Activated B cell treated with CpG ODN at 0.5 μM for 24 hours (primary cell): ENCODE data around the gene LMCD1. TPM values are rescaled to one million over a fixed set of nuclear protein-coding genes. Genes with fewer than 3 reads are reported as not detected.

ENCODE experiments used
- ATAC-seq: fragments of 200-7000 bp; cut with Tn5 transposase; one replicate; pipeline ENCODE4 v1.10.0; 2021; ENCODE audit warnings: low read depth, mild to moderate bottlenecking, moderate library complexity
- CTCF ChIA-PET: fragments of 350-600 bp; sonication (Branson Sonifier 250); formaldehyde crosslinking; loops from one replicate; lab custom pipeline; 2021; ENCODE audit warnings: antibody characterized with exemption; lab: Charles Lee
- POLR2A ChIA-PET: fragments of 350-600 bp; sonication (Branson Sonifier 250); formaldehyde crosslinking; loops from one replicate; lab custom pipeline; 2021; ENCODE audit warnings: antibody characterized with exemption; lab: Charles Lee
- DNase-seq: peaks from one replicate; pipeline ENCODE4 v3.0.0; 2022
- H3K27ac Mint-ChIP-seq: one replicate; pipeline ENCODE4 v1.8.0; 2020; ENCODE audit warnings: mixed read lengths
- H3K27me3 Mint-ChIP-seq: one replicate; pipeline ENCODE4 v1.8.0; 2021; ENCODE audit warnings: mixed read lengths
- H3K36me3 Mint-ChIP-seq: one replicate; pipeline ENCODE4 v1.8.0; 2021; ENCODE audit warnings: low read depth, mixed read lengths
- H3K4me1 Mint-ChIP-seq: one replicate; pipeline ENCODE4 v1.8.0; 2021; ENCODE audit warnings: mixed read lengths
- H3K4me3 Mint-ChIP-seq: one replicate; pipeline ENCODE4 v1.8.0; 2020; ENCODE audit warnings: mild to moderate bottlenecking, mixed read lengths
- H3K9me3 Mint-ChIP-seq: one replicate; pipeline ENCODE4 v1.8.0; 2020; ENCODE audit warnings: mixed read lengths
- intact Hi-C: fragments of 100-400 bp; cut with micrococcal nuclease; formaldehyde crosslinking; loops from one replicate; pipeline ENCODE4 v1.15.1; 2024
- total RNA-seq: library from RNA; stranded (reverse); gene quantifications from 2 replicates; pipeline ENCODE4 v1.2.3, GENCODE V29; 2022
- TF ChIP-seq, protein P1 (sequence below): fragments of 200-600 bp; IDR thresholded peaks from one replicate; pipeline ENCODE4 v1.8.0; 2022; ENCODE audit warnings: antibody characterized with exemption, mild to moderate bottlenecking

The LMCD1 gene
- total RNA-seq, 1 donor from 2014 or later = 6.0 TPM

DNA sequence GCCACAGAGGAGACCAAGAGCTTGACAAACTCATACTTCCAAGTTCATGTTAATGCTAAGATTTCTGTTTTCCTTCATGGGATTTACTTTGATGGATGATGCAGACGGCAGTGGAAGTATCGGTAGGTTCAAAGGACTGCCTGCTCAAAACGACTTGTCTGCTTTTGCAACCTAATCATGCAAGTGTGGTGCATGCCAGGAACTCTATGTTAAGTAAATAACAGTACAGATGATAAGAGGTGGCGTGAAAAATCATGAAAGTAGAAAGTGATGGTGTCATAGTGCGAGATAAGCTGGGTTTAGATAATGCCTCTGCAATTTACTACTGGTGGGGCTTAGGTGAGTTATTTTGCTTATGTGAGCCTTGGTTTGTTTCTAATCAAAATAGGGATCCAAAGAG, 14.7 kb upstream of the LMCD1 start:
- intact Hi-C loops = no loop called here
- CTCF ChIA-PET = no interaction called here
- no peak for ATAC-seq
- POLR2A ChIA-PET = no interaction called here
- Mint-ChIP-seq H3K36me3 (no peaks in the 10 kb centered on the region), H3K27me3 (no peaks in the 10 kb centered on the region), H3K27ac (no peak overlapping the region), H3K9me3 (no peaks in the 10 kb centered on the region), H3K4me1 (no peaks in the 10 kb centered on the region), H3K4me3 (no peak overlapping the region)
- no peak for DNase-seq
- TF ChIP-seq, protein P1, sequence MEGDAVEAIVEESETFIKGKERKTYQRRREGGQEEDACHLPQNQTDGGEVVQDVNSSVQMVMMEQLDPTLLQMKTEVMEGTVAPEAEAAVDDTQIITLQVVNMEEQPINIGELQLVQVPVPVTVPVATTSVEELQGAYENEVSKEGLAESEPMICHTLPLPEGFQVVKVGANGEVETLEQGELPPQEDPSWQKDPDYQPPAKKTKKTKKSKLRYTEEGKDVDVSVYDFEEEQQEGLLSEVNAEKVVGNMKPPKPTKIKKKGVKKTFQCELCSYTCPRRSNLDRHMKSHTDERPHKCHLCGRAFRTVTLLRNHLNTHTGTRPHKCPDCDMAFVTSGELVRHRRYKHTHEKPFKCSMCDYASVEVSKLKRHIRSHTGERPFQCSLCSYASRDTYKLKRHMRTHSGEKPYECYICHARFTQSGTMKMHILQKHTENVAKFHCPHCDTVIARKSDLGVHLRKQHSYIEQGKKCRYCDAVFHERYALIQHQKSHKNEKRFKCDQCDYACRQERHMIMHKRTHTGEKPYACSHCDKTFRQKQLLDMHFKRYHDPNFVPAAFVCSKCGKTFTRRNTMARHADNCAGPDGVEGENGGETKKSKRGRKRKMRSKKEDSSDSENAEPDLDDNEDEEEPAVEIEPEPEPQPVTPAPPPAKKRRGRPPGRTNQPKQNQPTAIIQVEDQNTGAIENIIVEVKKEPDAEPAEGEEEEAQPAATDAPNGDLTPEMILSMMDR = no peak

DNA sequence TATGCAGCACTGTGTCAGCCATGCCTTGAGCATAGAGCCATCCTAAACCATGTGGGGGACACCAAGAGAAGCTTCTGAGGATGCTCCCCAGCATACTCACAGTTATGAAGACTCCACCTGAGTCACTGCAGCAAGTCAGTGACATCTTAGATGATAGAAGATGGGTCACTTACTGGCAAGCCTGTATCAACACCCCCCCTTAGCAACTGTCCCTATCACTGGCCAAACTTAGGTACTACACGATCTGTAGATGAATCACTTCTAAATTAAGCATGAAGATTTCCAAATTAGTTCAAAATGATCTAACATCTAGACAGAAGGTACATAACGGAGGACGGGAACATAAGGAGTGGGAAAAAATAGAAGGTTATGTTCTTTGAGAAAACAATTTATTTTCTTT, 13.2 kb upstream of the LMCD1 start:
- Mint-ChIP-seq H3K4me1 (no peaks in the 10 kb centered on the region), H3K36me3 (no peaks in the 10 kb centered on the region), H3K9me3 (no peaks in the 10 kb centered on the region), H3K27me3 (no peaks in the 10 kb centered on the region), H3K27ac (no peak overlapping the region), H3K4me3 (no peak overlapping the region)
- TF ChIP-seq, protein P1 = no peak
- intact Hi-C loops = no loop called here
- ChIA-PET POLR2A (no interaction called here), CTCF (no interaction called here)
- ATAC-seq = no peak
- no peak for DNase-seq

DNA sequence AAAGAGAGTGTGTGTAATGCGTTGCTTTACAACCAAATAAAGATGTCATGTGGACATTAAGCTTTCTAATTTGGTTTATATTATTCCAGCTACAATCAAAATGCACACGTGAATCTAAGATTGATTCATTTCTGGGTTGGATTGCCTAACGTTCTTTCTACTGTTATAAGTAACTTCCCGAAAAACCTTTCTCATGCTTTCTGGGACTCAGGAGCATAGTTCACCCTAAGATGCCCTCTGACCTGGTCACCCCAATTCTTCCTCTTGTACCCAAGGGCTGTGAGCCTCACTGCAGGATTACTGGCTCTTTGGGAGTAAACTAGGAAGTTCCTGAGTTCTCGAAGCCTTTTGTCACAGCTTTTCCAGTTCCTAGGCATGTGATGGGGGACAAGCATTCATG, 12.7 kb upstream of the LMCD1 start:
- DNase-seq (no peak), ATAC-seq (no peak)
- POLR2A ChIA-PET = no interaction called here
- H3K9me3 Mint-ChIP-seq = no peaks in the 10 kb centered on the region
- H3K27ac Mint-ChIP-seq = no peak overlapping the region
- no peaks in the 10 kb centered on the region for H3K36me3 Mint-ChIP-seq
- intact Hi-C loops = no loop called here
- CTCF ChIA-PET = no interaction called here
- TF ChIP-seq, protein P1 = no peak
- H3K4me1 Mint-ChIP-seq = no peaks in the 10 kb centered on the region
- H3K4me3 Mint-ChIP-seq = no peak overlapping the region
- H3K27me3 Mint-ChIP-seq = no peaks in the 10 kb centered on the region

GRCh38 chr3:8489278-8489792, 12.3 kb upstream of the LMCD1 start:
- H3K27me3 Mint-ChIP-seq = no peaks in the 10 kb centered on the region

GRCh38 chr3:8490079-8490552, 11.5 kb upstream of the LMCD1 start:
- Mint-ChIP-seq H3K4me1 (no peaks in the 10 kb centered on the region), H3K36me3 (no peaks in the 10 kb centered on the region), H3K27me3 (no peaks in the 10 kb centered on the region), H3K4me3 (no peak overlapping the region), H3K27ac (no peak overlapping the region), H3K9me3 (no peaks in the 10 kb centered on the region)
- intact Hi-C loops = no loop called here
- DNase-seq = no peak
- TF ChIP-seq, protein P1 = no peak
- no peak for ATAC-seq
- POLR2A ChIA-PET = no interaction called here
- CTCF ChIA-PET = no interaction called here

More at GRCh38 chr3:8489278-8489792, 12.3 kb upstream of the LMCD1 start:
- Mint-ChIP-seq H3K36me3 (no peaks in the 10 kb centered on the region), H3K4me1 (no peaks in the 10 kb centered on the region), H3K9me3 (no peaks in the 10 kb centered on the region), H3K27ac (no peak overlapping the region), H3K4me3 (no peak overlapping the region)
- DNase-seq (no peak), ATAC-seq (no peak)
- POLR2A ChIA-PET = no interaction called here
- CTCF ChIA-PET = no interaction called here
- intact Hi-C loops = no loop called here
- TF ChIP-seq, protein P1 = no peak
